Fibroblast of skin of right biceps (primary cell): Measurements from ENCODE around the gene KCTD5.
A peak's percentile ranks its signal among the peaks of the same experiment; 100 is the strongest.

Experiments
- DNase-seq: peaks from one replicate; pipeline ENCODE4 v3.0.0-alpha.2; 2013

The KCTD5 gene

DNA sequence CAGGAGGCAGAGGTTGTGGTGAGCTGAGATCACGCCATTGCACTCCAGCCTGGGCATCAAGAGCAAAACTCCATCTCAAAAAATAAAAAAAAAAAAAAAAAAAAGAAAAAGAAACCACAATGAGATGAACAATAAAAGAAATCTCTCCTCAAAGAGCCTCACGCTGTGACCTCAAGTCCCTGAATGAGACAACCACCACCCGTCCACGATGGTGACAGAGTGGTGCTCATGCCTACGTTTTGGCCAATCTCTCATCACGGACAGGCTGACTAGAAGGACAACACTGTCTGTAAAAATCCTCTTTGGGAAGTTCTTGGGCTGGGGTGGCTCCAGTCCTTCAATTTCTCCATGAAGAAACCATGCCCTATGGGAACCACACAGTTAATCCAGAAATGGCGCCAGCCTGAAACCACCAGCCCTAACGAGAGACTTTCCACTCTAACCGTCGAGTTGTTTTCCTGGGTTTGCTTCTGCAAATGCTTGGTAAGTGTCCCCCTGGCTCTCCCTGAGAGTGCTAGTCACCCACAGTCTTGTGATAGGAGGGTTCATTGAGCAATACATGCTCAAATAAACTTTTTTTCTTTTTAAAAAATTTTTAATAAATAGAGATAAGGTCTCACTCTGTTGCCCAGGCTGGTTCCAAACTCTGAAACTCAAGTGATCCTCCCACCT is 52.7 kb downstream of the KCTD5 start:
- DNase-seq: no peak

DNA sequence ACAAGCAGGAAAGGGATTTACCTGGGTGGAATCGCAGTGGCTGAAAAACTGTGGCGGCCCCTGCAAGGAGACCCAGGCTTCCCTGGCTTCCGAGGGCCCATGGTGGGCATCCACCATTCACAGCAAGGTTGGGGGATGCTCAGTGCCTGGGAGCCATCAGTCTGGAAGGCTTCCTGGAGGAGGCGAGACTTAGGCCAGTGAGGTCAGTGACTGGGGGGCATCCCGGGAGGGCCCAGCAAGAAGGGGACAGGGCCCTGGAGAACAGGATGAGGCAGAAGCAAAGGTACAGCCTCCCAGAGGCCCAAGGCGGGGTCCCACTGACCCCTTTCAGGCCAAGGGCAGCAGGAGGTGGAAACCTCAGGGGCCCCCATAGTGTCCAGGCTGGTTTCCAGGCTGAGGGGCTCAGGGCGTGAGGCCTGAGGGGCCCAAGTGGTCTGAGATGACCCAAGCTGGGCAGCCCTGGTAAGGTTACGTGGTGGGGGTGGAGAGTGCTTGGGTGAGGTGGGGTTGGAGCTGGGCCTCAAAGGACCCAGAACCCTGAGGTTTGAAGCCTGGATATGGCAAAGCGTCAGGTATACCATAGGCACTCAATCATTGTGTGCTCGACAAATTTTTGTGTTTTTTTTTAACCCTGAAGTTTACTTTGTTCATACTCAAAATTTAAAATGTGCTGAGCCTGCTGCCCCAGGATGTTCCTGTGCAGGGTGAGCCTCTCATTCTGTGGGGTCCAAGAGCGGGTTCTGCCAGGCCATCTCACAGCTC is 54.3 kb downstream of the KCTD5 start:
- DNase-seq: no peak

DNA sequence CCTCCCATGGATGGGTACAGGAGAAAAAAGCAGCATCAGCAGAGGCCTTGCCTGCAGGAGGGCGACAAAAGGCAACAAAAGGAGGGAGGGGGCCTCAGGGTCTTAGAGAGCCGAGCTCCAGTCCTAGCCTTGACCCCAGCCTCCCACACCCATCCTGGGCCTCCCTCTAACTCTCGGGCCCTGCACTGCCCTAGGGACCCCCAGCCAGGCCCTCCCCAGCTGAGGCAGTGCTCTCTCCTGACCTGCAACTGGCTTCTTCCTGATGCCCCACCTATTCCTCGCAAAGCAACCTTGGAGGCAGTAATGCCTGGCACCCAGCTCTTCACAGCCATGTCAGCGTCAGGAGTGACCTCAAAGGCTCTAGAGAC is 54.9 kb downstream of the KCTD5 start:
- DNase-seq: no peak

DNA sequence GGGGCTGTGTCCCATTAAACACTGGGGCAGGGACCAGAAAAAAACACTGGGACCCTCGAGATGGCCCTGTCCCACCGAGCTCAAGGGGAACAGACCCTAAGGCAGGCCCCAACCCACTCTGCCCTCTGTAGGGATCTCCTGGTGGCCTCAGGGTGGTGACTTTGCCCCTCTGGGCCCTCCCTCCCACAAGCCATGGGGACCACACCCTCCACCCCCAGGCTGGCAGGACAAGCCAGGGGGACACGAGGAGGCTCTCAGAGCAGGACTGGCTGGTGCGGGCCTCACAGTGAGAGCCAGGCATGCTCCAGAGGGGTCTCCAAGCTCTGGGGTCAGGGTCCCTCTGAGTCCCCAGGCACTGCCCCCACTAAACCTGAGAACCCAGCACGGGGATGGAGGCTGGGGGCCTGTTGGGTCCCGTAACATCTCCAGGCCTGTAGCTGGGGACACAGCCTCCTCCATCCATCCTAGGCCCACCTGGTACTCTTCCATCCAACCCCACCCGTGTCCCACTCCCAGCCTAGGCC is 55.6 kb downstream of the KCTD5 start:
- no peak for DNase-seq

DNA sequence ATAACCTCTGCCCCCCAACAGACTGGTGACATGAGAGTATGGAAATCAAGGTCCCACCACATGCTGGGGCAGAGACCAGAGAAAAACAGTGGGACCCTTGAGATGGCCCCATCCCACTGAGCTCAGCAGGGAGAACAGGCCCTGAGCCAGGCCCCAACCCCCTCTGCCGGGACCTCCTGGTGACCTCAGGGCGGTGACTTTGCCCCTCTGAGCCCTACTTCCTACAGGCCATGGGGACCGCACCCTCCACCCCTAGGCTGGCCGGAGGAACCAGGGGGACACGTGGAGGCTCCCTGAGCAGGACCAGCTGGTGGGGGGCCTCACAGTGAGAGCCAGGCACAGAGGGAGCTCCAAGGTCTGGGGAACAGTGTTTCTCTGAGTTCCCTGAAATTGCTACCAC is 56.3 kb downstream of the KCTD5 start:
- DNase-seq: no peak

DNA sequence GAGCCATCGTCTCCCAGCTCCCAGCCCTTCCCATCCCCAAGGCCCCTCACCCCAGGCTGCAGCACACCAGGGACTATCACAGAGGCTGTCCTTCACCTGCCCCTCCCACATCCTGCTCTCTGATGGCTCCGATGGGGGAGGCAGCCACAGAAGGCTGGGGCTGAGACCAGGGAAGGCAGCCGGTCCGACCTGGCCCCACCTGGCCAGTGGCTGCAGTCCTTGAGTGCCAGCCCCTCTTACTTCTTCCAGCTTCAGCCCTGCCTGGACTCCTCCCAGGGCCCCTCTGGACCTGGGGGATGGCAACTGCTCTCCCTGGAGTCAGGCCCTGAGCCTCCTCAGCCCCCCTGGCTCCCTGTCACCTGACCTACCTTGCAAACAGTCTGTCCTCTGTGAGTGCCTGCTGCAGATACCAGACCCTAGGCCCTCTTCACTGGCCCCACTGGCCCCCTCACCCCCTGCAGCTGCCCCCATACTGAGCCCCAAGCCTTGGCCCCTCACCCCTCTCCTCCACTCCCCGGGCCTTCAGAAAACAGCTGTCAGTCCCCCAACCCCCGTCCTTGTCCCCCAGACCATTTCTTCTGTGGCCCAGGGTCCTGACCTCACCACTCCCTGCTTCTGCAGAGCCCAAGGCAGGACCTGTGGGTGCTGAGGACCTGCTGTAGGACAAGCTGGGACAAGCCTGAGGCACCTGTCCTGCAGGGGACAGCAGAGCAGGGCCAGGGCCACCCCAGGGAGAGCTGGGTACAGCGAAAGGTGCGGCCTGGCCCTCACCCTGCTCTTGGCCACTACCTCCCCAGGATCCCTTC is 57.5 kb downstream of the KCTD5 start:
- no peak for DNase-seq

DNA sequence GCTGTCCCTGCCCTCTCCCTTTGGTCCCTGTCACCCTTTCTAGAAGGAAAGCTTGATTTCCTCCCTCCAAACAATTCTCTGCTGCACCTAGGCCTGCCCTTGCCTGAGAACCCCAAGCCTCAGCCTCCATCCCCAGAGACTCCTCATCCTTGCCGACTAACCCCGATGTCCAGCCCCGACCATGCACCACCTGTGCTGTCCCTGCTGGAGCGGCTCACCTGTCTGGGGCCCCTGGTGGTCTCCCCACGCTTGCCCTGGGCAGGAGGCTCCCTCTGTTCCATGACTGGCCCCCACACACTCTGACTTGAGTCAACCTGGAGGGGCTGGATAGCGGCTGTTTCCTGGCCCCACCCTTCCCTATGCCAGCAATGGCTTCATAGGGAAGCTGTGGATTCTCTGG is 58.2 kb downstream of the KCTD5 start:
- DNase-seq: no peak

DNA sequence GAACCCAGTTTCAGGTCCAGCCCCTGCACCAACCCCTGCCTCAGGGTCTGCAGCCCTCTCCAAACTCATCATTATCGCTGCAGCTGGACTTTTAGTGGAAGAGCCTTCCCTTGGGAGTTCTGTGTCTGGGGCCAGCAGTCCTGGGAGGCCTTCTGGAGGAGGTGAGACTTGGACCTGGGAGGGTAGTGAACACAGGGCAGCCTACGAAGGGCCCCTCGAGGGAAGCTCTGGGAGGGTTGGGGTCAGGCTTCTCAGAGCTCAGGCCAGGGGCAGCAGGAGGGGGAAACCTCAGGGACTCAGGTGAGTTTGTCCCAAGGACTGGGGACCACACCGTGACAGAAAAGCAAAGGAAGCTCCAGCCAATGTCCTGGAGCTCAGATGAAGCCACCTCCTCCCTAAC is 58.8 kb downstream of the KCTD5 start:
- DNase-seq: no peak

DNA sequence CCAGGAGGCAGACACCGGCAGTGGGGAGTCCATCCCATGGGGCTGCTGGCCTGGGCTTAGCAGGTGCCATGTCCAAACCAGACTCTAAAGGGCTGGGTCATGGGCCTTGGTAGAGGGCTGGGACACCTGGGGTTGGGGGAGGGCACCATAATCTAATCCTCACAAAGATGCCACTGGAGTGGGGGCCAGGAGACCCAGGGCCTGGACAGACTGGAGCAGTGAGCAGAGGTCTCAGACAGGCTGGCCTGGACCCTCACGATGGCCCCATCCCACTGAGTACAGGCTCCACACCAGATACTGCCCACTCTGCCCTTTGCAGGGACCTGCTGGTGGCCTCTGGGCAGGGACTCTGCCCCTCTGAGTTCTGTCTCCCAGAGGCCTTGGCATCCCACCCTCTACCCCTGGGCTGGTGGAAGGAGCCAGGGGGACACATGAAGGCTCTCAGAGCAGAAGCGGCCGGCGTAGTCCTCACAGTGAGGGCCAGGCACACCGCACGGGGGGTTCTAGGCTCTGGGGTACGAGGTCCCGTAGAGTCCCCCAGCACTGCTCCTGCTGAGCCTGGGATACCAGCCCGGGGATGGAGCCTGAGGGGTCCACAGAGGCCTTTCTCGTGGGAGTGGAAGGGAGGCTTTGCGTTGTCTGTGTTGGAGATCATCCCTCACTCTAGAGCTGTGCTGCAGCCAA is 60.1 kb downstream of the KCTD5 start:
- no peak for DNase-seq

DNA sequence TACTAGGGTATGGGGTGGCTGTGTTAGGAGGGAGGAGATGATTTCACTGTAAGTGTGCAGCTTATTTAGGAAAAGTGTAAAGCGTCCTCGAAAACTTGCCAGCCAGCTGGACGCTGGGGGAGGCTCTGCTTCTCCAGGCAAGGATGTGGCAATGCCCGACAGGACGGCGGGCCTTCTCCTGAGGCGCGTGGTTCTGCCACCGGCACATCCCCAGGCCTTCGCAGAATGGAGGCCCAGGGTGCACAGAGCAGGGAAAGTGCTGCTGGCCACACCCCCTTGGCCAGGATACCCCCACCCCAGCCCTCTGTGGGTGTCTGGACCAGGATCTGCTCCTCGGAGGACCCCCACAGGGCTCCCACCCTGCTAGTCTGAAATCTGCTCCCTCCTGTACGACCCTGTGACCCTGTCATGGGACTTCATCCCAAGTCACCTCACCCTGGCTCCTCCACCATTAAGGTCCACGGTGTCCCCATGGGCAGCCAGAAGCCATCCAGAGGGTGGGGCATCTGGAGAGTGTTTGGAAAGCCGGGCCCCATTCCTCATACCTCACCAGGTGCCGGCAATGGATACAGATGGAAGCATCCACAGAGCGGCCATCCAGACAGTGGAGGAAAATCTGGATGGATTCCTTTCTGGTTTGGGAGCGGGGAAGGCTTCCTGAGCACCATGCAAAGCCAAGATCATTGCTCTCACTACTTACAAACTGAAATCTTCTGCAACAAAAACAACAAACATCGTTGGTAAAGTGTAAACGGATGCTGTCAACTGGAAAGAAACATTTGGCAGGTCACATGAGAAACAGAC is 60.9 kb downstream of the KCTD5 start:
- no peak for DNase-seq

DNA sequence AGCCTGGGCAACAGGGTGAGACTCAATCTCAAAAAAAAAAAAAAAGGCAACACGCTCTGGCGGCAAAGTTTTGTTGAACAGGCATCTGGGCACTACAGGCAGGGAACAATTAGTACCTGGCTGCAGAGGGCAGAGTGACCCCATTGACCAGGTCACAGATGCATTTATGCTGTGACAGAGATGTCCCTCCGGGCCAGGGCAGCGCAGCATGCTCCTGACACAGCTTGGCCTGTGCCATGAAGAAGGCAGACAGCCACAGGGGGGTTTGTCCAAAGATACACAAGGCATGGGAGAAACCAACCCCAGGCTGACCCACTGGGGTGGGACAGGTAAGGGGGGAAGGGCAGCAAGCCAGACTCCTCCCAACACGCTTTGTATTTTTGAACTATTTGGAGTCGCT is 62.4 kb downstream of the KCTD5 start:
- no peak for DNase-seq

DNA sequence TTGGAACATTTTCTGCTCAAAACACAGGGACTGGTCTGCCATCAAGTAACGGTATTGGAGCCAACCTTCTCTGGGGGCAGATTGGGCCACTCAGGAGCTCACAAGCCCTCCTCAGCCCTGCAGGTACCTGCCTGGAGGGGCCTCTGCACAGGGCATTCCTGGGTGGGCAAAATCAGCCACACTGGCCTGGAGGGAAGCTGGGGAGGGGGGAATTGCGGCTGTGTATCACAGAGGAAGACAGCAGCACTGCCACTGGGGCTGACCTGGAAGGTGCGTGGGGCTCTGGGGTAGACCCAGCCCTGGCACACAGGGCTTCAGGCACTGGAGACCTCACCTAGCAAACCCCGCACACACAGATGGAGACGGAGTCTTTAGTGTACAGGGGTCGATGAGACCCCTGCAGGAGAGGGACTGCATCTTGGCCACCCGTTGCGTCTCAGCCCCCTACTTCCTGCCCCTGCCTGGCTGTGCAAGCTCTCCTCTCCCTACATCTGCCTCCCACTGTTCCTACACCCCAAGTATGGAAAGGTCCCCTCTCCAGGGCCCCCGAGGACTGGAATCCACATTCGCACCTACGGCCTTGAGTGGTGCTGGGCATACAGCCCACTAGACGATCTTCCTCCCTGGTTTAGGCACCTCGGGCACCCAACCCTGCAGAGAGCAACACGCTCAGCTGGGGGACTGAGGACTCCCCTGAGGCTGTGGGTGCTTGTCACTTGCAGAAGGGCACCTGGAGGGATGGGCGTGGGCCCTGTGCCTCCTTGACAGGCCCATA is 63.0 kb downstream of the KCTD5 start:
- no peak for DNase-seq

DNA sequence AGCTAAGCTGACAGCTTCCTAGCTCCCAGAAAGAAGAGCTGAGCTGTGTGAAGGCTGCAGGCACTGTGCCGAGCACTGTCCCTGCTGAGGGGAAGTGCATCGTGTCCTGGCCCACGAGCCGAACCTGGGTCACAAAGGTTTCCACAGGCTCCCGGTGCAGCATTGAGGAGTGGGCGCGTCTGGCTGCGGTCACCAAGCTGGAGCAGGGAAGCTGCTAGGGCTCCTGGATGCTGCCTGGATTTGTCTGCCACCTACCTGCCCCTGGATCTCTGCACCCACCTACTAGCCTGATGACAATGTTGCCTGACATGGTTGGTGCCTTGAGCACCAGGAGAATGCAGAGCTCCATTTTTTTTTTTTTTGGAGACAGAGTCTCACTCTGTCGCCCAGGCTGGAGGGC is 63.6 kb downstream of the KCTD5 start:
- no peak for DNase-seq

DNA sequence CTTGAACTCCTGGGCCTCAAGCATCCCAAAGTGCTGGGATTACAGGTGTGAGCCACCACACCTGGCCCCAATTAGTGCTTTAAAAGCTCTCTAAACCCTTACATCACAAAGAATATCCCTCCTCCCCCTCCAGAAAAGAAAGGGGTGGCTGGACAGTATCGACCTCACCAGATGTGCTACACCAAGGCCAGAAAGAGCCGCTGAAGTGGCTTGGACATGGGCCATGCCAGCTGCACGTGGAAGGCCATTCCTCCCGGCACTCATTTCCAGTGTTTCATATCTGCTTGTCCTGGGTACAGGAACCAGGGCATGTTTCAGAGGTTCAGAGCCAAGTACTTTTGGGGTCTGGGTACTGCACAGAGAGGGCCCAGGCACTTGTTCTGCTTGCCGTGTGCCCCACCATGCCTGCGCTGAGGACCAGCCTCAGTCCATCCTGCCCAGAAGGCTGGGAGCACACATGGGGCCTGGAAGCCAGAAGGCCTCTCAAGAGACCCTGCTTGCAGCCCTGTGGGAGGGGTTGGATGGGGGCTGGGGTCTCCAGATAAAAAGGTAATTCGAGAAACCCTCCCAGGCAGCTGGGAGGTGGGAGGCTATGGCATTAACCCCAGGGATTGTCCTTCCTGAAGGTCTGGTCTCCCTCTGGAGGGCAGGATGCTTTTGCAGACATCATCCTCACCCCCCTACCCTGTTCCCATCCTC is 66.6 kb downstream of the KCTD5 start:
- DNase-seq: no peak

DNA sequence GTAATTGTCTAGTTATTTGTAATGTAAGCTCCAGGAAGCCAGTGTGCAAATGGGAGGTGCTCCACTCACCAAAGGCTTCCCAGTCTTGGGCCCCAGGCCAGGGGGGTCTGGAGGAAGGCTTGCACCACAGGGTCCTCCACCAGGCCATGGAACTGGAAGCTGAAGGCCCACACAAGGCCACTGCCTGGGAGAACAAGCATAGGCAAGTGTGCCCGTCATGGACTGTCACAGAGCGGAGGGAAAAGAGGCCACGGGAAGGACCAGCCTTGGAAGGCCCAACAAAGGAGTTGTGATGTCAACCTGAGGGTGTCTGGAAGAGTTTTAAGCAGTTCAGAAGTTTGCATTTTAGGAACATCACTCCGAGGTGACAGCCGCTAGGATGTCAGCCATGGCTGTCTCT is 67.2 kb downstream of the KCTD5 start:
- no peak for DNase-seq

DNA sequence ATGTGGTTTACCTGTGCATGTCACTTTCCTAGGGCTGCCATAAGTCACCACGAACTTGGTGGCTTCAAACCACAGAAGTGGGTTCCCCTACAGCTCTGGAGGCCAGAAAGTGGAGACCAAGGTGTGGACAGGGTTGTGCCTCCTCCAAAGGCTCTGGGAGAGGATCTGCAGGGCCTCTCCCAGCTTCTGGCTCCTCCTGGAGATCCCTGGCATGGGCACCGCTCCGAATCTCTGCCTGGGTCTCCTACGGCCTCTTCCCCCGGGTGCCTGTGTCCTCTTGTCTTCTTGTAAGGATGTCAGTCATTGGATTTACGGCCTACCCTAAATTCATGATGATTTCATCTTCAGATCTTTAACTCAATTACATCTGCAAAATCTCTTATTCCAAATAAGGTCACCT is 67.6 kb downstream of the KCTD5 start:
- DNase-seq: no peak

DNA sequence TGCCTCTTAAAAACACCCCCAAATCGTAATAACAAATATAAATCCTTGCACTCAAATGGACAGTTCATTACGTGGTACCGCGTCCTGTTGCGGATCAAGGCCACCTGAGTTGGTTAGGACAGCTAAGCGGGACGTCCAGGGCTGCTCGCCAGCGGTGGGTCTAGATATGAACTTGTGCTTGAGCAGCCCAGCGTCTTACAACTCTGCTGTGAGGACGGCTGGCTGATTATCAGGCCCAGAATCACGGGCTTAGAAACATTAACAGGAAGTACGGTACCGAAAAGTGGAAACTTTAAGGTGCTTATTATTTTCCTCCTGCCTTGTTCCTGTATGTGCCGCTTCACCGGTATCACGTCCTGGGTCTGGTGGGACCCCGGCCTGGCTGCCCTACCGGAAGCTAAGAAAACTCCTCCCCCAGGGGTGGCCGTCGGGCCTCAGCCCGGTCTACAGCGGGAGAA is 69.3 kb downstream of the KCTD5 start:
- no peak for DNase-seq

DNA sequence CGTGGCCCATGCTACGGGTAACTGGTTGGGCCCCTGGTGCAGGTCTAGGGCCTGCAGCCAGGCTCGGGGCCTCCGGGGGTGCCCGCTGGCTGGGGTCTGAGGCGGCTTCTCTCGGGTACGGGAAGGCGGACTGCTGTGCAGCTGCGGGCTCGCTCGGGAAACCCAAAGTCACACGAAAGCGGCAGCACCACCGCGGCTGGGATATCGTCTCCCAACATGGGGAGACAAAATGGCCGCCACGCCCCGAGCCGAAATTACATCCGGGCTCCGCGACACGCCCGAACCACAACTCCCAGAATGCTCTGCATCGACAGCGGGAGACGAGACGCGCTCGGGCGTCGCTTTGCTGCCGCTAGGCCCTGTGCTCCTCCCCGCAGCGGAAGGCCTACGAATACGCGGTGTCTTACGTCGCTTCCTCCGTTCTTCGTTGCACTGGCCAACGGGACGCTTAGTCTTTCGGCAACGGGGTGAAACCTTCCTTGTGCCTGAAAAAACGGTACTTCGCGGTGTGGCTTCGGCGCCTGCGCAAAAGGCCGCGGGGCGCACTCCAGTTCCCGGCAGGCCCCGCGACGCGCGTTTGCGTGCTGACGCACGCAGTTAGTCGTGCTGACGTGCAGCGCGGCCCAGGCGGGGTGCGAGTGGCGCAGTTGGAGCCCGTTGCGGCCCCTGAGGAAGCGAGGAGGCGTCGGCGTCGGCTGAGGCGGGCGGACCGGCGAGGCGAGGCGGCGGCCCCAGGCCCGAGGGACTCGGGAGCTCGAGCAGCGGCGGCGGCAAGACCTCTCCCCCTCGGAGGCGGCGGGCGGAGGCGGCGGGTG is 69.9 kb downstream of the KCTD5 start, which contains the start of gene SRRM2:
SRRM2 (plus strand) TSS at position 604 of the 815 bp plus-strand sequence. CDS start 3,727 bp downstream, outside the sequence.
- DNase-seq: peak; percentile 98
